Stimulated activated CD4-positive, alpha-beta T cell treated with anti-CD3 and anti-CD28 coated beads, Interleukin-1b, Interleukin-23, amount 100 ng/mL, for 1 hour (primary cell): Measurements from ENCODE around the gene CDH8.
"Not testable (repeated sequence)": the region's sequence is repeated elsewhere in the genome, so short reads cannot be mapped to it uniquely, and the experiment has no call there.

ENCODE experiments used
- DNase-seq, 2 donors: peaks; one replicate each; pipeline ENCODE4 v3.0.0-alpha.2; 2020; ENCODE audit warnings: low read depth in 2 of 2

The CDH8 gene

GRCh38 chr16:61780161-61780560, 256.1 kb downstream of the CDH8 start:
- no peak for DNase-seq

- no peak for DNase-seq
Observed at GRCh38 chr16:61770301-61770700, 265.9 kb downstream of the CDH8 start.

GRCh38 chr16:61763991-61764390, 272.2 kb downstream of the CDH8 start:
- no peak for DNase-seq

- DNase-seq, result no peak
Observed at GRCh38 chr16:61763013-61763412, 273.2 kb downstream of the CDH8 start.

GRCh38 chr16:61730997-61731396, 305.2 kb downstream of the CDH8 start:
- DNase-seq, result no peak

- no peak for DNase-seq
Observed at GRCh38 chr16:61726701-61727100, 309.5 kb downstream of the CDH8 start.

- DNase-seq, result no peak
Observed at GRCh38 chr16:61726125-61726524, 310.1 kb downstream of the CDH8 start.

GRCh38 chr16:61721544-61721943, 314.7 kb downstream of the CDH8 start:
- DNase-seq, result no peak

GRCh38 chr16:61715393-61715792, 320.8 kb downstream of the CDH8 start:
- DNase-seq, result no peak

GRCh38 chr16:61713787-61714186, 322.5 kb downstream of the CDH8 start:
- no peak for DNase-seq

- not testable (repeated sequence) for DNase-seq
Observed at GRCh38 chr16:61699640-61700039, 336.6 kb downstream of the CDH8 start.

GRCh38 chr16:61684541-61684940, 351.7 kb downstream of the CDH8 start:
- DNase-seq, result no peak

GRCh38 chr16:61681673-61682072, 354.6 kb downstream of the CDH8 start:
- no peak for DNase-seq

GRCh38 chr16:61681124-61681523, 355.1 kb downstream of the CDH8 start:
- no peak for DNase-seq

- DNase-seq, result no peak
Observed at GRCh38 chr16:61678182-61678581, 358.1 kb downstream of the CDH8 start.

- DNase-seq, result no peak
Observed at GRCh38 chr16:61677776-61678175, 358.5 kb downstream of the CDH8 start.

- no peak for DNase-seq
Observed at GRCh38 chr16:61676740-61677139, 359.5 kb downstream of the CDH8 start.

- DNase-seq, result no peak
Observed at GRCh38 chr16:61671161-61671560, 365.1 kb downstream of the CDH8 start.

GRCh38 chr16:61665512-61665911, 370.7 kb downstream of the CDH8 start:
- DNase-seq, result no peak

GRCh38 chr16:61659936-61660335, 376.3 kb downstream of the CDH8 start:
- no peak for DNase-seq

- DNase-seq, result no peak
Observed at GRCh38 chr16:61654962-61655361, 381.3 kb downstream of the CDH8 start.

GRCh38 chr16:61653544-61653943, 382.7 kb downstream of the CDH8 start:
- no peak for DNase-seq

GRCh38 chr16:61645561-61645960, 390.7 kb downstream of the CDH8 start:
- no peak for DNase-seq

- no peak for DNase-seq
Observed at GRCh38 chr16:61644736-61645135, 391.5 kb downstream of the CDH8 start.
